GM18499 (cell line): ENCODE data around the gene CAB39L.
"Not testable (repeated sequence)": the region's sequence is repeated elsewhere in the genome, so short reads cannot be mapped to it uniquely, and the experiment has no call there.

ENCODE experiments used
- ATAC-seq: cut with Tn5 transposase; IDR thresholded peaks from one replicate; pipeline ENCODE4 v1.9.1; 2021; ENCODE audit warnings: moderate number of reproducible peaks; ENCODE audit not compliant: insufficient read depth, unreplicated experiment

CAB39L gene

GRCh38 chr13:49297338-49297737 is 146.5 kb downstream of the CAB39L start:
- ATAC-seq: no peak

- ATAC-seq: no peak
These were observed 147.2 kb downstream of the CAB39L start for GRCh38 chr13:49296659-49297058.

GRCh38 chr13:49295244-49295643 is 148.6 kb downstream of the CAB39L start:
- no peak for ATAC-seq

- not testable (repeated sequence) for ATAC-seq
These were observed 149.1 kb downstream of the CAB39L start for GRCh38 chr13:49294723-49295122.

- no peak for ATAC-seq
These were observed 150.9 kb downstream of the CAB39L start for GRCh38 chr13:49292742-49293486.

GRCh38 chr13:49288458-49288857 is 155.4 kb downstream of the CAB39L start:
- no peak for ATAC-seq

GRCh38 chr13:49287995-49288394 is 155.9 kb downstream of the CAB39L start:
- no peak for ATAC-seq

- ATAC-seq: no peak
These were observed 164.0 kb downstream of the CAB39L start for GRCh38 chr13:49279885-49280284.

GRCh38 chr13:49279112-49279511 is 164.8 kb downstream of the CAB39L start:
- ATAC-seq: no peak

GRCh38 chr13:49278211-49278610 is 165.7 kb downstream of the CAB39L start:
- ATAC-seq: no peak

GRCh38 chr13:49272296-49272695 is 171.6 kb downstream of the CAB39L start:
- no peak for ATAC-seq

- ATAC-seq: no peak
These were observed 172.6 kb downstream of the CAB39L start for GRCh38 chr13:49271264-49271663.

GRCh38 chr13:49265822-49266221 is 178.0 kb downstream of the CAB39L start:
- ATAC-seq: no peak

GRCh38 chr13:49262634-49263033 is 181.2 kb downstream of the CAB39L start:
- no peak for ATAC-seq

- no peak for ATAC-seq
These were observed 184.3 kb downstream of the CAB39L start for GRCh38 chr13:49259586-49259985.
